Uterus (tissue), 4 donors: ENCODE data around the gene CASZ1. TPM values are rescaled to one million over a fixed set of nuclear protein-coding genes. Genes with fewer than 3 reads are reported as not detected.
A peak's percentile ranks its signal among the peaks of the same experiment; 100 is the strongest.

Experiments
- DNase-seq, 2 donors: peaks; one replicate each; pipeline ENCODE4 v3.0.0-alpha.2; 2019 to 2020
- H3K27ac ChIP-seq, 2 donors: fragments of 200-600 bp; sonication (generic); 1 replicate in 1 of 2; 2 replicates in 1 of 2; pipeline ENCODE4 v1.5.1; 2016 to 2018
- H3K27me3 ChIP-seq, 2 donors: fragments of 200-600 bp; sonication (generic); one replicate each; pipeline ENCODE4 v1.5.1; 2018 to 2019; ENCODE audit warnings: control low read depth in 1 of 2
- H3K36me3 ChIP-seq, 2 donors: fragments of 200-600 bp; sonication (generic); one replicate each; pipeline ENCODE4 v1.5.1; 2019; ENCODE audit warnings: control low read depth in 1 of 2
- H3K4me1 ChIP-seq, 2 donors: fragments of 200-600 bp; sonication (generic); one replicate each; pipeline ENCODE4 v1.5.1; 2018 to 2019; ENCODE audit warnings: control low read depth in 1 of 2
- H3K4me3 ChIP-seq, 2 donors: fragments of 200-600 bp; sonication (generic); 1 replicate in 1 of 2; 2 replicates in 1 of 2; pipeline ENCODE4 v1.5.1; 2018 to 2019; ENCODE audit warnings: mild to moderate bottlenecking in 1 of 2
- H3K9me3 ChIP-seq, 2 donors: fragments of 200-600 bp; sonication (generic); one replicate each; pipeline ENCODE4 v1.5.1; 2019; ENCODE audit warnings: control low read depth in 1 of 2
- CTCF ChIP-seq, 4 experiments: fragments of 200-600 bp in 2 of 4; fragments of 450-650 bp in 2 of 4; sonication (generic) in 2 of 4; IDR thresholded peaks; one replicate each; pipeline ENCODE4 v1.5.1; 2016 to 2019; ENCODE audit warnings: antibody characterized with exemption in 4 of 4, mild to moderate bottlenecking in 2 of 4, moderate library complexity in 1 of 4
- POLR2A ChIP-seq, 2 donors: fragments of 450-650 bp; IDR thresholded peaks; one replicate each; pipeline ENCODE4 v1.6.1; 2016; ENCODE audit warnings: antibody characterized with exemption in 2 of 2, mild to moderate bottlenecking in 1 of 2, moderate library complexity in 1 of 2
- intact Hi-C: fragments of 100-400 bp; cut with DNase I; formaldehyde crosslinking; loops from one replicate; pipeline ENCODE4 v1.15.1; 2023; ENCODE audit warnings: low total_unique reads
- total RNA-seq, 4 donors: library from RNA; depleted of rRNA in 3 of 4; stranded (reverse); fragments of >200 nt in 3 of 4; gene quantifications; one replicate each; pipeline versions ENCODE4 v1.1.0 to v1.2.4, GENCODE V29; 2014 to 2023
- donor health status: DM: yes; HTN: yes; CAD: no.

Gene CASZ1
- total RNA-seq, 4 donors from 2014 or later = 0.59 to 49.2 (median 3.9) TPM

- Histone ChIP-seq H3K36me3 (no peaks in the 10 kb centered on the region), H3K9me3 (no peaks in the 10 kb centered on the region), H3K27me3 (no peaks in the 10 kb centered on the region), H3K4me3 (no peak overlapping the region), H3K4me1 (no peaks in the 10 kb centered on the region), H3K27ac (peak overlapping the region; percentile 34 to 38)
- TF ChIP-seq POLR2A (IDR thresholded peaks at IDR 0.05) (no peak), CTCF (IDR thresholded peaks at IDR 0.05) (no peak)
- no peak for DNase-seq
- intact Hi-C loops = no loop called here
These were observed 114.9 kb downstream of the CASZ1 start for GRCh38 chr1:10681296-10682107.

GRCh38 chr1:10680487-10680886 lies 116.0 kb downstream of the CASZ1 start:
- H3K4me1 ChIP-seq = no peaks in the 10 kb centered on the region
- peak overlapping the region in 1 of 2 donors; percentile 2 for H3K27ac ChIP-seq
- H3K27me3 ChIP-seq = no peaks in the 10 kb centered on the region
- intact Hi-C loops = no loop called here
- no peaks in the 10 kb centered on the region for H3K9me3 ChIP-seq
- peak in 1 of 2 donors; percentile 50 for DNase-seq
- H3K36me3 ChIP-seq = no peaks in the 10 kb centered on the region
- H3K4me3 ChIP-seq = no peak overlapping the region
- TF ChIP-seq POLR2A (IDR thresholded peaks at IDR 0.05) (no peak), CTCF (IDR thresholded peaks at IDR 0.05) (no peak)

GRCh38 chr1:10679496-10680220 lies 116.8 kb downstream of the CASZ1 start:
- Histone ChIP-seq H3K9me3 (no peaks in the 10 kb centered on the region), H3K27me3 (no peaks in the 10 kb centered on the region), H3K4me1 (no peaks in the 10 kb centered on the region), H3K27ac (peak overlapping the region in 1 of 2 donors; percentile 22), H3K4me3 (no peak overlapping the region), H3K36me3 (no peaks in the 10 kb centered on the region)
- TF ChIP-seq CTCF (IDR thresholded peaks at IDR 0.05) (peak in 1 of 4 experiments; percentile 5), POLR2A (IDR thresholded peaks at IDR 0.05) (peak in 1 of 2 donors; percentile 37)
- intact Hi-C loops = no loop called here
- peak in 1 of 2 donors; percentile 64 for DNase-seq

GRCh38 chr1:10678852-10679251 lies 117.6 kb downstream of the CASZ1 start:
- no peak overlapping the region for H3K27ac ChIP-seq
- intact Hi-C loops = no loop called here
- no peaks in the 10 kb centered on the region for H3K27me3 ChIP-seq
- TF ChIP-seq CTCF (IDR thresholded peaks at IDR 0.05) (no peak), POLR2A (IDR thresholded peaks at IDR 0.05) (no peak)
- peaks cover 0 to under 1% of the 10 kb centered on the region in 2 donors for H3K4me1 ChIP-seq
- DNase-seq = no peak
- H3K4me3 ChIP-seq = no peak overlapping the region
- H3K36me3 ChIP-seq = no peaks in the 10 kb centered on the region
- no peaks in the 10 kb centered on the region for H3K9me3 ChIP-seq

- Histone ChIP-seq H3K36me3 (no peaks in the 10 kb centered on the region), H3K9me3 (no peaks in the 10 kb centered on the region), H3K4me3 (no peak overlapping the region), H3K27ac (no peak overlapping the region), H3K27me3 (no peaks in the 10 kb centered on the region), H3K4me1 (peaks cover 0 to 5% of the 10 kb centered on the region in 2 donors)
- TF ChIP-seq POLR2A (IDR thresholded peaks at IDR 0.05) (no peak), CTCF (IDR thresholded peaks at IDR 0.05) (no peak)
- no peak for DNase-seq
- intact Hi-C loops = no loop called here
These were observed 118.0 kb downstream of the CASZ1 start for GRCh38 chr1:10678402-10678801.
